ENCODE data around the gene SLC25A44.
"Not testable (repeated sequence)": the region's sequence is repeated elsewhere in the genome, so short reads cannot be mapped to it uniquely, and the experiment has no call there.

SLC25A44 gene

DNA sequence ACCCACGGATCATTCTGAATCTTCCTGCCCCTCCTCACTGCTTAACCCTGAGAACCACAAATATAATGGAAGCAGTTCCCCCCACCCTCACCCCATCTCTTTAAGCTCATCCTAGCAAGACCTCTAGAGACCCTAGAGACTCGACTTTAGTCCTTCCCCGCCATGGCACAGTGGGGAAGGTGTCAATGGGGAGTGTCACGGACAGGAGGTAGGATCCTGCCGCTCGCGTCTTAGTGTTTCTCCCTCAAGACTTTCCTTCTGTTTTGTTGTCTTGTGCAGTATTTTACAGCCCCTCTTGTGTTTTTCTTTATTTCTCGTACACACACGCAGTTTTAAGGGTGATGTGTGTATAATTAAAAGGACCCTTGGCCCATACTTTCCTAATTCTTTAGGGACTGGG, 18.2 kb downstream of the SLC25A44 start:
- DNase-seq = no peak

DNA sequence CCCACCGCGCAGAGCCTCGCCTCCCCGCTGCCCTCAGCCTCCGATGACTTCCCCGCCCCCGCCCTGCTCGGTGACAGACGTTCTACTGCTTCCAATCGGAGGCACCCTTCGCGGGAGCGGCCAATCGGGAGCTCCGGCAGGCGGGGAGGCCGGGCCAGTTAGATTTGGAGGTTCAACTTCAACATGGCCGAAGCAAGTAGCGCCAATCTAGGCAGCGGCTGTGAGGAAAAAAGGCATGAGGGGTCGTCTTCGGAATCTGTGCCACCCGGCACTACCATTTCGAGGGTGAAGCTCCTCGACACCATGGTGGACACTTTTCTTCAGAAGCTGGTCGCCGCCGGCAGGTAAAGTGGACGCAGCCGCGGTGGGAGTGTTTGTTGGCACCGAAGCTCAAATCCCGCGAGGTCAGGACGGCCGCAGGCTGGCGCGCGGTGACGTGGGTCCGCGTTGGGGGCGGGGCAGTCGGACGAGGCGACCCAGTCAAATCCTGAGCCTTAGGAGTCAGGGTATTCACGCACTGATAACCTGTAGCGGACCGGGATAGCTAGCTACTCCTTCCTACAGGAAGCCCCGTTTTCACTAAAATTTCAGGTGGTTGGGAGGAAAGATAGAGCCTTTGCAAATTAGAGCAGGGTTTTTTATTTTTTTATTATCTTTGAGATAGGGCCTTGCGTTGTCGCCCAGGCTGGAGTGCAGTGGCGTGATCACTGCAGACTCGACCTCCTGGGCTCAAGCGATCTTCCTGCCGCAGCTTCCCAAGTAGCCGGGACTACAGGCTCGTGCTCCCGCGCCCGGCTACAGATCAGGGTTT, 19.1 kb downstream of the SLC25A44 start, which contains the start of gene PMF1:
Gene PMF1 (plus strand): TSS at position 175 of the 811 bp plus-strand sequence. CDS start 9 bp downstream, at position 184.
- DNase-seq = peak; percentile 98

DNA sequence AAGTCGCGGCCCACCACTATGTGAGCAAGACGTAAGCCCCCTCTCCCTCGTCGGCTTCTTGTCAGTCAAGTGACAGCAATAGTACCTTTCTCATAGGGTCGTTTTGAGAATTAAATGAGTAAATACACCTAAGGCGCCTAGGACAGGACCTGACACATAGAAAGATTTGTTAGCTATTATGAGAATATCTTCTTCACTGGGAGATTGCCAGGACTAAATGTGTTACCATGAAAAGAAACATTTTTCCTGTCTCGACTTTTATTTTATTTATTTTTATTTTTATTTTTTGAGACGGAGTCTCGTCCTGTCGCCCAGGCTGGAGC, 19.7 kb downstream of the SLC25A44 start:
- no peak for DNase-seq

DNA sequence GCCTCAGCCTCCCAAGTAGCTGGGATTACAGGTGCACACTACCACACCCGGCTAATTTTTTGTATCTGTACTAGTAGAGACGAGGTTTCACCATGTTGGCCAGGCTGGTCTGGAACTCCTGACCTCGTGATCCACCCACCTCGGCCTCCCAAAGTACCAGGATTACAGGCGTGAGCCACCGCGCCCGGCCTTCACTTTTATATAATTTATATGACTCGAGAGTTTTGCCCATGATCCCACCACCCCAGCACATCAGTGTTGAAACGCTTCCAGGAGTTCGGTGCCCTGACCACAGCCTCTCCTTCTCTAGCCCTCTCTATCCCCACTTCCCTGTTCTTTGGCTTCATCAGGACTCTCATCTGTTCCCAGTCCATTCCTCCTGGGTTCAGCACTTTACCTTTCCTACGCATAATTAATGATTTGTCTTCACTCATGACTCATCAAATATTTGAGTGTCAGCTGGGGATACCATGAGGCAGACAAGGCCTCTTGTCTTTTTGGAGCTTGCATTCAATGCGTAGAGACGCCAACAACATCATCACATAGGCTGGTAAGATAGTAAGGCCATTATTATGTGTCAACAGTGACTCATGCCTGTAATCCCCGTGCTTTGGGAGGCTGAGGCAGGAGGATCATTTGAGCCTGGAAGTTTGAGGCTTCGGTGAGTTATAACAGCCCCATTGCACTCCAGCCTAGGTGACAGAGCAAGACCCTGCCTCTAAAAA, 20.3 kb downstream of the SLC25A44 start:
- DNase-seq = peak; percentile 67

DNA sequence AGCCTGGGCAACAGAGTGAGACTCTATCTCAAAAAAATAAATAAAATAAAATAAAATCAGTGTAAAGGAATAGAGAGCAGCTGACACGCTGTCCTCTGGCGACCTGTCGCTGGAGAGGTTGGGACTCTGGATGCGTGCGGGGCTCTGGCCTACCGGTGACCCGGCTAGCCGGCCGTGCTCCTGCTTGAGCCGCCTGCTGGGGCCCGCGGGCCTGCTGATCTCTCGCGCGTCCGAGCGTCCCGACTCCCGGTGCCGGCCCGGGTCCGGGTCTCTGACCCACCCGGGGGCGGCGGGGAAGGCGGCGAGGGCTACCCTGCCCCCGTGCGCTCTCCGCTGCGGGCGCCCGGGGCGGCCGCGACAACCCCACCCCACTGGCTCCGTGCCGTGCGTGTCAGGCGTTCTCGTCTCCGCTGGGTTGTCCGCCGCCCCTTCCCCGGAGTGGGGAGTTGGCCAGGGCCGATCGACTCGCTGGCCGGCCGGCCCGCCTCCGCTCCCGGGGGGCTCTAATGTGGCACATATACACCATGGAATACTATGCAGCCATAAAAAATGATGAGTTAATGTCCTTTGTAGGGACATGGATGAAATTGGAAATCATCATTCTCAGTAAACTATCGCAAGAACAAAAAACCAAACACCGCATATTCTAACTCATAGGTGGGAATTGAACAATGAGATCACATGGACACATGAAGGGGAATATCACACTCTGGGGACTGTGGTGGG, 22.6 kb downstream of the SLC25A44 start:
- not testable (repeated sequence) for DNase-seq

DNA sequence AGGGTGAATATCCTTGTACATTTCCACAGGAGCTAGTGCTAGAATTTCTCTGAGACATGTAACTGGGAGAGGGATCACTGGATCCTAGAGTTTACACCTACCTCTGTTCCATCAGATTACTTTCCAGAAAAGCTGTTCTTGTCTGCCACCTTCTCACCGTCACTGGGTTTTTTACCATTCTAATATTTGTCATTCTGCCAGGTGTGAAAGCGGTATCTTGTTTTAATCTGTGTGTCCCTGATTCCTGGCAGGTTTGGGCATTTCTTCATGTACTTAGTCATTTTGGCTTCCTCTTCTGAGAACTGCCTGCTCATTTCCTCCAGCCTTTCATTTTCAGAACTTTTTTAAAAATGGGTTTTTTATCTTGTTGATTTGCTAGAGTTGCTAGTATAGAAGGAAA, 24.0 kb downstream of the SLC25A44 start:
- no peak for DNase-seq

DNA sequence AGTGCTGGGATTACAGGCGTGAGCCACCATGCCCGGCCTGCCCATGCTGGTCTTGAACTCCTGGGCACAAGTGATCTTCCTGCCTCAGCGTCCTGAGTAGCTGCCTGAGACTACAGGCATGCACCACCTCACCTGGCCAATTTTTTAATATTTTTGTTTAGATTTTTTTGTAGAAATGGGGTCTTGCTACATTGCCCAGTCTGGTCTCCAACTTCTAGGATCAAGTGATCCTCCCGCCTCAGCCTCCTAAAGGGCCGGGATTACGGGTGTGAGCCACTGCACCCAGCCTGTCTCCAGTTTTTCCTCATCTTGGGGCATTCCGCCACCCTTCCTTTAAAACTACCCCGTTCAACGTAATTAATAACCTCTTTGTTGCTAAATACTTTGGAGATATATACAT, 26.3 kb downstream of the SLC25A44 start:
- no peak for DNase-seq

DNA sequence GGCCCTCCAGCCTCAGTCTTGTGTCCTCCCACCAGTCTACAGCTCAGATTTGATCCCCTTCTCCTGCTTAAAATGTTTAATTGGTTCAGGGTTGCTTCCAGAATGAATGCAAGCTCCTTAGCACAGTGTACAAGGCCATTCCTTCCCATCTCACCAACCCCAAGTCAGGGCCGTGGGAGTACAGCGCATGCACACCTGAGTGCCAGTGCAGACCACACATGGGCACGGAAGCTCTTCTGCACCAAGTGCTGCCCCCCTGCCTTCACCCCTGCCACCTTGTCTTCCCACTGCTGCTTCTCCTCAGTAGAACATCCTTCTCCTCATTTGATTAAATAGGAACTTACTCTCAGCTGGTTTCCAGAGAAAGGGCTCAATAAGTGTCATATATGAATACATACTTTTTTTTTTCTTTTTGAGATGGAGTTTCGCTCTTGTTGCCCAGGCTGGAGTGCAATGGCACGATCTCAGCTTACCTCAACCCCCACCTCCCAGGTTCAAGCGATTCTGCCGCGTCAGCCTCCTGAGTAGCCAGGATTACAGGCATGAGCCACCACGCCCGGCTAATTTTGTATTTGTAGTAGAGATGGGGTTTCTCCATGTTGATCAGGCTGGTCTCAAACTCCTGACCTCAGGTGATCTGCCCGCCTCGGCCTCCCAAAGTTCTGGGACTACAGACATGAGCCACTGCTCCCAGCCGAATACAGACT, 28.2 kb downstream of the SLC25A44 start:
- no peak for DNase-seq

DNA sequence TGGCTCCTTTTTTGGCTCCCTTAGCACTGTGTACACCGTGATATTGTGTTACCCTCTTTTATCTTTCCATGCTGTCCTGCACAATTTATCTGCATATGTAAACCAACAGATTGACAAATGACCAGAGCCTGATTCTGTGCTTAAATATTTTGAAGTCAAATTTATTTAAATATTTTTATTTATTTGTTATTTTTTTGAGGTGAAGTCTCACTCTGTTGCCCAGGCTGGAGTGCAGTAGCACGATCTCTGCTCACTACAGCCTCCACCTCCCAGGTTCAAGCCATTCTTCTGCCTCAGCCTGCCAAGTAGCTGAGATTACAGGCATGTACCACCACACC, 31.7 kb downstream of the SLC25A44 start:
- no peak for DNase-seq

DNA sequence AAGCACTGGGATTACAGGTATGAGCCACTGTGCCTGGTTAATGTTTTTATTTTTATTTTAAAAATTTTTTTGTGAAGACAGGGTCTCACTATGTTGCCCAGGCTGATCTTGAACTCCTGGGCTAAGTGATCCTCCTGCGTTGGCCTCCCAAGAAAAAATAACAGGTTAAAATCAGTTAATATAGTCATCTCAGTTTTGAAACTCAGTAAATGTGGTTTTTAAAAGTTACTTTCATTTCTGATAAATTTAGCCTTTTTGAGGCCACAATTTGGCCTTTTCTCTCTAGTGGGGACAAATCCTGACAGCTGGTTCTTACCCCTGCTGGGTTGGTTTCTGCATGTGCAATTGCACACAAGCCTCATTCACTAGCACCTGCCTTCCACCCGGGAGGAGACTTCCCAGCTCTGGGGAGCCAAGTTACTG, 32.2 kb downstream of the SLC25A44 start:
- DNase-seq = no peak

DNA sequence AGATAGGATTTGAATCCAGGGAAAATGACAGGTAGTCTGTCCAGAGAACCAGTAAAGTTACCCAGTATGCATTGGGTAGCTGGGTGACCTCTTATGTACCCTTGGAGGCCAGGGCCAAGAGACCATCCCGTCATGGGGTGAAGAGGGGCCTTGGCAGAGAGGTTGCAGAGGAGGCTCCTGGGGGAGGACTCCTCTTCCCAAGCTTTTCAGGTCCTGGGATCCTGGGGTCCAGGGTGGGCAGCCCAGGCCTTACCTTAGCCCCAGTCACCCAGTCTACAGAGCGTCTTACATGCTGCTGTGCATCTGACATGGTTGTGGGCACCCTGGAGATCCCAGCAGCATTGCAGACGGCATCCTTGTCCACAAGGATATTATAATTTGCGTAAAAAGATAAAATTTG, 32.9 kb downstream of the SLC25A44 start:
- DNase-seq = no peak

DNA sequence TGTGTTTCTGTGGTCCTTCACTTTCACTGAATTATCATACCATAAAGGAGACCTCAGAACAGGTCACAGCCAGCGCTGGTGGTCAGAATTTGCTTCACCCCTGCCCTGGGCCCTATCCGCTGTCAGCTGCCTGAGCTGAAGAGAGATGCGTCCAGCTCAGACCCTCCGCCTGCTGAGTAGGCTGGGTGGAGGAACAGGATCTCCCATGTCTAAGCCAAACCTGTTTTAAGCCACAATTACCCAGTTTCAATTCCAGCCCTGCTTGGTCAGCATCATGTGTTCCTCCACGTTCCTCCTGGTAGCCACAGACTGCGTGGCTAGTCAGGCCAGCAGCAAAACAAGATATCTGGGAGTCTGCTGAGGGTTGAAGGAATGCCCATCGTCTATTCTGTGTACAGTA, 34.6 kb downstream of the SLC25A44 start:
- DNase-seq = no peak

DNA sequence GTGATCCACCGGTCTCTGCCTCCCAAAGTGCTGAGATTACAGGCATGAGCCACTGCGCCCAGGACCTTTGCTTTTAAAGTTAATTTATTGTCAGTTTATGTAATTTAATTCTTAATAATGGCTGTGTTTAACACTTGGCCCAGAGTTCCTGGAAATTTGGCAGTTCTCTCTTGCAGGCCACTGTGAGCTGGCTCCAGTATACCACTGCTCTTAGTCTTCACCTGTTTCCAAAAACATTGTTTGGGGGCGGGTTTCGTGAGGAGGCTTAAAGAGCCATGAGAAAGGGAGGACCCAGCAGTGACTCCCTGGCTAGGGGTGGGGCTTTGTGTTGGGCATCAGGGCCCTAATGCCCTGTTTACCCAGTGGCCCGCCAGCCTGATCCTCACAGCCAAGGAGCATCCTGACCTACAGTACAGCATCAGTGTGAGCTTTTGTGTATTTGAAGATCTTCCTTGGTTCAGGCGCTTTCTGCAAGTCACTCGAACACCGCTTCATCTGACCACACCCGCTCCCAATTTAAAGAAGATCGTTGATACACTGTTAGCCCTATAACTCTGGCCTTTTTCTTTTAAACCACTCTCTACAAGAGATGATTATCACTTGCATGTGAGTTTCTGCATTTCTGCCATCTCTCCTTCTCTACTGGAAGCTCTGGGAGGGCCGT, 36.0 kb downstream of the SLC25A44 start:
- DNase-seq = no peak

DNA sequence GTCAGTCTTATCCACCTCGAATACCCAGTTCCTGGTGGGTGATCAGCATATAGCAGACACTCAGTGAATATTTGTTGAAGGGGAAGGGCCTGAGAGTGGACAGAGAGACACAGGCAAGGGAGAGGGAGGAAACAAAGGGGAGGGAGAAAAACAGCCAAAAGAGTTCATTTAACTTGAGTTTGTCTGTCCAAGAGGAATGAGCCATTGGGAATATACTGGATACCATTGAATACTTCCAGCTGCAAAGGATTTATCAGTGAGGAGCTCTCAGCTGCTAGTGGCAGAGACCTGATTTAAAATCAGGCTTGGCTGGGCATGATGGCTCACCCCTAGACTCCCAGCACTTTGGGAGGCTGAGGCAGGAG, 36.6 kb downstream of the SLC25A44 start:
- no peak for DNase-seq

DNA sequence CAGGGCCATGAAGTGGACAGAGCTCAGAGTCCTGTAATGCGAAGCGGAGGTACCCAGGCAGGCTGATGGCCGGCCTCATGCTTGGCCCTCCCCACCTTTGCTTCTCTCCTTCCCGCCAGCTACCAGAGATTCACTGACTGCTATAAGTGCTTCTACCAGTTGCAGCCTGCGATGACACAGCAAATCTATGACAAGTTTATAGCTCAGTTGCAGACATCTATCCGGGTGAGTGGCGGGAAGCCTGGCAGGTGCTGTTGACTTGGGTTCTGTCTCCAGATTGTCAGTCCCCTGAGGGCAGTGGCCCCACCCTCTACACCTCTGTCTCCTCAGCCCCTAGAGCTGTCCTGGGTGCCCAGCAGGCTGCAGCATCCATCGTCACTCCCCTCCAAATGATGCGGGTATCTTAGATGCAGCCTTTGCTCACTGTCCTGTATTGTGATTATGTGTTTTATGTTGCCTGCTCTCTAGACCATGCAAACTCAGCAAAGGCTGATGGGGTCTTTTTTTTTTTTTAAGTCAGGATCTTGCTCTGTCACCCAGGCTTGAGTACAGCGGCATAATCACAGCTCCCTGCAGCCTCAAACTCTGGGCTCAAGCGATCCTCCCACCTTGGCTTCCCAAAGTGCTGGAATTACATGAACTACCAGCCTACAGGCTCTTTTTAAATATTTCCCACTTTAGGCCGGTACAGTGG, 38.4 kb downstream of the SLC25A44 start:
- no peak for DNase-seq

DNA sequence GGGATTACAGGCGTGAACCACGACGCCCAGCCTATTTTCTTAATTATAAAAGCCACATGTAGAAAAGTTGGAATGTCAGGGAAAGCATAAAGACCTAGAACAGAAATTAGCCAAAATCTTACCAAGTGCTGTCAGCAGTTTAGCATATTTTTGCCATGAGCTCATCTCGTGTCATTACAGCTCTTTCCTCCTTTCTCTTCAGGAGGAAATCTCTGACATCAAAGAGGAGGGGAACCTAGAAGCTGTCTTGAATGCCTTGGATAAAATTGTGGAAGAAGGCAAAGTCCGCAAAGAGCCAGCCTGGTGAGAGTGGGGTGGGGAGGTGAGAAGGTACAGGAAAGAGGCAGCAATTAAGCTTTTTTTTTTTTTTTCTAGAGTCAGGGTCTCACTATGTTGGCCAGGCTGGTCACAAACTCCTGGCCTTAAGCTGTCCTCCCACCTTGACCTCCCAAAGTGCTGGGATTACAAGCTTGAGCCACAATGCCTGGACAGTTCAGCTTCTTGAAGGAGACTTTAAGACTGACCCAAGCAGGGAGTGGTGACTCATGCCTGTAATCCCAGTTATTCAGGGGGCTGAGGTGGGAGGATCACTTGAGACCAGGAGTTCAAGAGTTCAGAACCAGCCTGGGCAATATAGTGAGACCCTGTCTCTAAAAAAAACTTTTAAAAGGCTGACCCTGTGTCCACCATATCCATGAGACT, 39.7 kb downstream of the SLC25A44 start:
- no peak for DNase-seq

DNA sequence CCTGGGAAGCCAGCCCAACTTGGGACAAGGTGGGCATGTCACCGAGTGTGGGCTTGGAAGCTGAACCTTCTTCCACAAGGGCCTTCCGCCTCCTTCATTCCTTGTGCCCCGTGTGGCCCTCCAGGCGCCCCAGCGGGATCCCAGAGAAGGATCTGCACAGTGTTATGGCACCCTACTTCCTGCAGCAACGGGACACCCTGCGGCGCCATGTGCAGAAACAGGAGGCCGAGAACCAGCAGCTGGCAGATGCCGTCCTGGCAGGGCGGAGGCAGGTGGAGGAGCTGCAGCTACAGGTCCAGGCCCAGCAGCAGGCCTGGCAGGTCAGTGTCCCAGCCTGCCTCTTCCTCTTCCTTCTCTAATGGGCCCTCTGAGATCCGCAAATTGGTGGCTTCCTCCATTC, 42.3 kb downstream of the SLC25A44 start:
- no peak for DNase-seq

DNA sequence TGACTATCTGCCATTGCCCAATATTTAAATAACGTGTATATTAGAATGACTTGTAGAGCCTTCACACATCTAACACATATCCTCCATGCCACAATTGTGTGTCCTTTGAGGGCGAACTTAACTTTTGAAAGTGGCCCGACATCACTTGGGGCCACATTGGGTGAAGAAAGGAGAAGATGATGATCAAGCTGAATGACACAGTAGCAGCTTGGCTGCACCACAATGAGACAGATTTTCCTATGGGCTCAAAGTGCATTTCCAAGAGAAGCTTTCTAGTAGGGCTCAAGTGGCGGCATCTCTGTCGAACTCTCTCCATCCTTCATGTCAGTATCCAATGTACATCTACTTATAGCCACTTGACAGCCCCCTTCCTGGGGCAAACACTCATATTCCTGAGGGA, 44.3 kb downstream of the SLC25A44 start:
- DNase-seq = no peak

DNA sequence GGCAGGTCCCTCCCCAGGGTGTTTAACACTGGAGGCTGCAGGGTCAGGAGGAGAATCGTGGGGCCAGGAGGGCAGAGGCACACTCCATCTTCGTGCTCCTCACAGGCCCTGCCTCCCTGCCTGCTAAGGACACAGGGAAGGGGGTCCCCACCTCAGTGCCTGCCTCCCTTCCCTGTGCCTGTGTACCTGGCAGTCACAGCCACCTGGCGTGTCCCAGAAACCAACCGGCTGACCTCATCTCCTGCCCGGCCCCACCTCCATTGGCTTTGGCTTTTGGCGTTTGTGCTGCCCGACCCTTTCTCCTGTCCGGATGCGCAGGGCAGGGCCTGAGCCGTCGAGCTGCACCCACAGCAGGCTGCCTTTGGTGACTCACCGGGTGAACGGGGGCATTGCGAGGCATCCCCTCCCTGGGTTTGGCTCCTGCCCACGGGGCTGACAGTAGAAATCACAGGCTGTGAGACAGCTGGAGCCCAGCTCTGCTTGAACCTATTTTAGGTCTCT, 47.5 kb downstream of the SLC25A44 start:
- no peak for DNase-seq

DNA sequence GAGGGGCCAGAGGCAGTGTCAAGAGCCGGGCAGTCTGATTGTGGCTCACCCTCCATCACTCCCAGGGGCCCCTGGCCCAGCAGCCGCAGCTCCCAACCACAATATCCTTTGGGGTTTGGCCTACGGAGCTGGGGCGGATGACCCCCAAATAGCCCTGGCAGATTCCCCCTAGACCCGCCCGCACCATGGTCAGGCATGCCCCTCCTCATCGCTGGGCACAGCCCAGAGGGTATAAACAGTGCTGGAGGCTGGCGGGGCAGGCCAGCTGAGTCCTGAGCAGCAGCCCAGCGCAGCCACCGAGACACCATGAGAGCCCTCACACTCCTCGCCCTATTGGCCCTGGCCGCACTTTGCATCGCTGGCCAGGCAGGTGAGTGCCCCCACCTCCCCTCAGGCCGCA, 48.0 kb downstream of the SLC25A44 start, which contains the start of gene BGLAP:
Gene BGLAP (plus strand): TSS at position 259 of the 400 bp plus-strand sequence. CDS start 48 bp downstream, at position 307.
- no peak for DNase-seq

DNA sequence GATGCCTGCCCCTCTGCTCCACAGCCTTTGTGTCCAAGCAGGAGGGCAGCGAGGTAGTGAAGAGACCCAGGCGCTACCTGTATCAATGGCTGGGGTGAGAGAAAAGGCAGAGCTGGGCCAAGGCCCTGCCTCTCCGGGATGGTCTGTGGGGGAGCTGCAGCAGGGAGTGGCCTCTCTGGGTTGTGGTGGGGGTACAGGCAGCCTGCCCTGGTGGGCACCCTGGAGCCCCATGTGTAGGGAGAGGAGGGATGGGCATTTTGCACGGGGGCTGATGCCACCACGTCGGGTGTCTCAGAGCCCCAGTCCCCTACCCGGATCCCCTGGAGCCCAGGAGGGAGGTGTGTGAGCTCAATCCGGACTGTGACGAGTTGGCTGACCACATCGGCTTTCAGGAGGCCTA, 48.8 kb downstream of the SLC25A44 start:
- DNase-seq = no peak

All from activated effector memory CD4-positive, alpha-beta T cell treated with anti-CD3 and anti-CD28 coated beads, Interleukin-2, amount 50 U/mL, for 16 hours (primary cell).